Measurements from ENCODE around the gene RPAP3. TPM values are rescaled to one million over a fixed set of nuclear protein-coding genes. Genes with fewer than 3 reads are reported as not detected.

Gene RPAP3
- total RNA-seq, 4 donors from 2014 or later, result 17.9 to 24.9 (median 21.4) TPM

GRCh38 chr12:47717443-47718193, 11.8 kb upstream of the RPAP3 start:
- Histone ChIP-seq H3K4me3 (replicated peaks in 1 of 3) (no peak overlapping the region), H3K27ac (peak overlapping the region; percentile 88 to 95 (median 91)), H3K27me3 (no peaks in the 10 kb centered on the region), H3K9me3 (no peaks in the 10 kb centered on the region), H3K4me1 (peaks cover 22 to 56% of the 10 kb centered on the region in 2 donors), H3K36me3 (no peaks in the 10 kb centered on the region)
- TF ChIP-seq POLR2A (IDR thresholded peaks at IDR 0.05) (no peak), CTCF (IDR thresholded peaks at IDR 0.05) (peak; percentile 76 to 91 (median 82))
- peak; percentile 90 for DNase-seq
- intact Hi-C loops (cut with DNase I), result loop anchor here (2.0 to 10.0 kb wide), 2 partner anchors 61 to 437 kb away; partner anchors contain the start of gene ASB8
- 9 to 14% methylated on average over 12 to 13 of the region's 13 CpGs for WGBS, 2 donors

- WGBS, 2 donors, result 79% methylated on average over 6 of the region's 6 CpGs
- Histone ChIP-seq H3K4me1 (peaks cover 17 to 50% of the 10 kb centered on the region in 2 donors), H3K27me3 (no peaks in the 10 kb centered on the region), H3K9me3 (no peaks in the 10 kb centered on the region), H3K36me3 (no peaks in the 10 kb centered on the region), H3K27ac (peak overlapping the region; percentile 88 to 95 (median 91)), H3K4me3 (replicated peaks in 1 of 3) (no peak overlapping the region)
- intact Hi-C loops (cut with DNase I), result loop anchor here (10.0 kb wide), 1 partner anchor 438 kb away; the partner anchor contains the start of gene ASB8
- no peak for DNase-seq
- TF ChIP-seq CTCF (IDR thresholded peaks at IDR 0.05) (no peak), POLR2A (IDR thresholded peaks at IDR 0.05) (no peak)
These were observed 11.2 kb upstream of the RPAP3 start for GRCh38 chr12:47717046-47717442.

- intact Hi-C loops (cut with DNase I), result loop anchor here (2.0 to 10.0 kb wide), 2 partner anchors 123 to 439 kb away; partner anchors contain the start of gene ASB8
- DNase-seq, result no peak
- Histone ChIP-seq H3K4me1 (peaks cover 17 to 44% of the 10 kb centered on the region in 2 donors), H3K9me3 (no peaks in the 10 kb centered on the region), H3K27ac (peak overlapping the region; percentile 14 to 95 (median 46)), H3K4me3 (replicated peaks in 1 of 3) (no peak overlapping the region), H3K36me3 (no peaks in the 10 kb centered on the region), H3K27me3 (no peaks in the 10 kb centered on the region)
- WGBS, 2 donors, result 81 to 82% methylated on average over 13 of the region's 13 CpGs
- TF ChIP-seq CTCF (IDR thresholded peaks at IDR 0.05) (no peak), POLR2A (IDR thresholded peaks at IDR 0.05) (no peak)
These were observed 10.2 kb upstream of the RPAP3 start for GRCh38 chr12:47715877-47716548.

- intact Hi-C loops (cut with DNase I), result loop anchor here (2.0 to 10.0 kb wide), 2 partner anchors 123 to 439 kb away; partner anchors contain the start of gene ASB8
- Histone ChIP-seq H3K27ac (peak overlapping the region in 2 of 3 donors; percentile 14 to 46), H3K9me3 (no peaks in the 10 kb centered on the region), H3K4me1 (peaks cover 17 to 44% of the 10 kb centered on the region in 2 donors), H3K27me3 (no peaks in the 10 kb centered on the region), H3K36me3 (no peaks in the 10 kb centered on the region), H3K4me3 (replicated peaks in 1 of 3) (no peak overlapping the region)
- 8 to 20% methylated on average over 10 of the region's 10 CpGs for WGBS, 2 donors
- peak; percentile 79 to 87 for DNase-seq
- TF ChIP-seq POLR2A (IDR thresholded peaks at IDR 0.05), result no peak
- TF ChIP-seq CTCF (IDR thresholded peaks at IDR 0.05), result peak; percentile 53 to 89 (median 76)
These were observed 9.6 kb upstream of the RPAP3 start for GRCh38 chr12:47715393-47715876.
